HCT116 (cell line): ENCODE measurements around the gene DIO3. TPM values are rescaled to one million over a fixed set of nuclear protein-coding genes. Genes with fewer than 3 reads are reported as not detected.

ENCODE experiments used
- ATAC-seq: fragments of 200-7000 bp; cut with Tn5 transposase; 2 replicates; pipeline ENCODE4 v1.9.1; 2020; ENCODE audit warnings: mild to moderate bottlenecking, moderate library complexity
- BruUV-seq: library from RNA; stranded (reverse); fragments of 400-500 nt; replicated peaks from 2 replicates; lab custom pipeline; 2021; lab: Mats Ljungman, UMichigan
- CTCF ChIA-PET: fragments of 300-600 bp; sonication (Branson Sonifier 250); formaldehyde crosslinking; loops from one replicate; lab custom pipeline; 2021; ENCODE audit warnings: antibody characterized with exemption; lab: Charles Lee
- POLR2A ChIA-PET: fragments of 300-600, 350-600 bp; sonication (Branson Sonifier 250); formaldehyde crosslinking; loops from one replicate; lab custom pipeline; 2021; ENCODE audit warnings: antibody characterized with exemption; lab: Charles Lee
- RAD21 ChIA-PET, 2 experiments: fragments of 300-600 bp; sonication (Branson Sonifier 250); formaldehyde crosslinking; loops; one replicate each; lab custom pipeline; 2023; ENCODE audit warnings: low total read pairs in 2 of 2; ENCODE audit not compliant: uncharacterized antibody in 2 of 2, unreplicated experiment in 2 of 2, low non-redundant PET in 1 of 2; lab: Charles Lee
- DNase-seq: peaks from one replicate; pipeline ENCODE4 v3.0.0-alpha.2; 2010; ENCODE audit warnings: low read depth, low spot score
- H2AFZ ChIP-seq: fragments of 200-600 bp; shearing (Covaris generic), sonication (generic); 2 replicates; pipeline ENCODE4 v1.6.1; 2017; ENCODE audit warnings: low read depth, mixed run types, mixed read lengths, antibody characterized with exemption, low read length; ENCODE audit not compliant: poor library complexity, severe bottlenecking
- H3K27ac ChIP-seq: 2 replicates; pipeline ENCODE4 v1.5.1; 2012; ENCODE audit warnings: low read depth, low read length
- H3K27me3 ChIP-seq: fragments of 200-600 bp; sonication (generic); 2 replicates; pipeline ENCODE4 v1.6.1; 2016; ENCODE audit warnings: mixed run types, low read length, mixed read lengths; ENCODE audit not compliant: insufficient read depth
- H3K36me3 ChIP-seq, 2 experiments: fragments of 200-500 bp in 1 of 2; fragments of 200-600 bp in 1 of 2; sonication (Bioruptor generic) in 1 of 2; sonication (generic) in 1 of 2; 2 replicates each; pipeline versions ENCODE4 v1.5.1 to v1.6.1; 2014 to 2016; ENCODE audit warnings: low read length in 2 of 2, inconsistent platforms in 1 of 2, mixed read lengths in 1 of 2, mixed run types in 1 of 2; ENCODE audit not compliant: insufficient read depth in 2 of 2, control insufficient read depth in 1 of 2
- H3K4me1 ChIP-seq, 2 experiments: fragments of 200-600 bp in 1 of 2; sonication (generic) in 1 of 2; 2 replicates each; pipeline versions ENCODE4 v1.5.1 to v1.6.1; 2012 to 2017; ENCODE audit warnings: low read length in 2 of 2, inconsistent platforms in 1 of 2, mild to moderate bottlenecking in 1 of 2, mixed read lengths in 1 of 2, mixed run types in 1 of 2, moderate library complexity in 1 of 2; ENCODE audit not compliant: insufficient read depth in 2 of 2, control insufficient read depth in 1 of 2
- H3K4me2 ChIP-seq: fragments of 200-600 bp; sonication (generic); 2 replicates; pipeline ENCODE4 v1.6.1; 2017; ENCODE audit warnings: mixed run types, low read length, mixed read lengths
- H3K4me3 ChIP-seq, 2 experiments: fragments of 200-600 bp in 1 of 2; sonication (generic) in 1 of 2; replicated peaks in 1 of 2; 2 replicates each; pipeline ENCODE4 v1.5.1; 2011 to 2016; ENCODE audit warnings: low read length in 2 of 2, control low read depth in 1 of 2, low read depth in 1 of 2, mild to moderate bottlenecking in 1 of 2, mixed read lengths in 1 of 2, mixed run types in 1 of 2
- H3K79me2 ChIP-seq: fragments of 200-600 bp; sonication (generic); 2 replicates; pipeline ENCODE4 v1.6.1; 2017; ENCODE audit warnings: mild to moderate bottlenecking, mixed run types, low read length, moderate library complexity, mixed read lengths; ENCODE audit not compliant: insufficient read depth
- H3K9ac ChIP-seq: fragments of 200-600 bp; sonication (generic); 2 replicates; pipeline ENCODE4 v1.6.1; 2016; ENCODE audit warnings: low read length, mixed read lengths
- H3K9me2 ChIP-seq: fragments of 200-600 bp; sonication (generic), shearing (Covaris generic); 2 replicates; pipeline ENCODE4 v1.6.1; 2017; ENCODE audit warnings: mixed run types, mild to moderate bottlenecking, moderate library complexity; ENCODE audit not compliant: insufficient read depth
- H3K9me3 ChIP-seq, 2 experiments: fragments of 200-500 bp in 1 of 2; fragments of 200-600 bp in 1 of 2; sonication (Bioruptor generic) in 1 of 2; sonication (generic) in 1 of 2; 2 replicates each; pipeline ENCODE4 v1.6.1; 2014 to 2017; ENCODE audit warnings: low read length in 2 of 2, mixed read lengths in 2 of 2, inconsistent platforms in 1 of 2, low read depth in 1 of 2, mild to moderate bottlenecking in 1 of 2, mixed run types in 1 of 2, moderate library complexity in 1 of 2; ENCODE audit not compliant: control insufficient read depth in 1 of 2, insufficient read depth in 1 of 2
- H4K20me1 ChIP-seq: fragments of 200-600 bp; sonication (generic), shearing (Covaris generic); 2 replicates; pipeline ENCODE4 v1.6.1; 2017; ENCODE audit warnings: mixed run types, mild to moderate bottlenecking, moderate library complexity; ENCODE audit not compliant: insufficient read depth
- EGR1 ChIP-seq: IDR thresholded peaks from 2 replicates; pipeline ENCODE4 v1.6.1; 2012; ENCODE audit warnings: low read depth
- EZH2 ChIP-seq: fragments of 200-600 bp; sonication (generic); IDR thresholded peaks from 2 replicates; pipeline ENCODE4 v1.6.1; 2017; ENCODE audit warnings: antibody characterized with exemption, mixed run types
- FOSL1 ChIP-seq: IDR thresholded peaks from 2 replicates; pipeline ENCODE4 v1.6.1; 2012; ENCODE audit warnings: low read depth
- MAX ChIP-seq: IDR thresholded peaks from 2 replicates; pipeline ENCODE4 v1.6.1; 2012
- POLR2AphosphoS5 ChIP-seq: IDR thresholded peaks from 2 replicates; pipeline ENCODE4 v1.6.1; 2011; ENCODE audit warnings: mild to moderate bottlenecking, low read depth, low read length, moderate library complexity
- SRF ChIP-seq: IDR thresholded peaks from 2 replicates; pipeline ENCODE4 v1.6.1; 2012; ENCODE audit warnings: low read depth
- TCF7L2 ChIP-seq: IDR thresholded peaks from 2 replicates; pipeline ENCODE4 v1.7.0; 2011; ENCODE audit warnings: borderline replicate concordance, inconsistent platforms; ENCODE audit not compliant: insufficient read depth, insufficient read length; ENCODE audit errors: extremely low read depth
- ZFX ChIP-seq: fragments of 450-650 bp; IDR thresholded peaks from 2 replicates; pipeline ENCODE4 v1.6.1; 2017
- intact Hi-C: fragments of 100-400 bp; cut with micrococcal nuclease; formaldehyde crosslinking; loops from 2 replicates; pipeline ENCODE4 v1.10.0; 2022
- total RNA-seq: library from RNA; stranded (reverse); gene quantifications from one replicate; pipeline ENCODE4 v1.2.1, GENCODE V29; 2021; ENCODE audit not compliant: unreplicated experiment
- TF ChIP-seq, protein P1 (sequence below): IDR thresholded peaks from 2 replicates; pipeline ENCODE4 v1.6.1; 2012; ENCODE audit warnings: low read depth

The DIO3 gene
- total RNA-seq, 1 experiment from 2014 or later, result 0.34 TPM

DNA sequence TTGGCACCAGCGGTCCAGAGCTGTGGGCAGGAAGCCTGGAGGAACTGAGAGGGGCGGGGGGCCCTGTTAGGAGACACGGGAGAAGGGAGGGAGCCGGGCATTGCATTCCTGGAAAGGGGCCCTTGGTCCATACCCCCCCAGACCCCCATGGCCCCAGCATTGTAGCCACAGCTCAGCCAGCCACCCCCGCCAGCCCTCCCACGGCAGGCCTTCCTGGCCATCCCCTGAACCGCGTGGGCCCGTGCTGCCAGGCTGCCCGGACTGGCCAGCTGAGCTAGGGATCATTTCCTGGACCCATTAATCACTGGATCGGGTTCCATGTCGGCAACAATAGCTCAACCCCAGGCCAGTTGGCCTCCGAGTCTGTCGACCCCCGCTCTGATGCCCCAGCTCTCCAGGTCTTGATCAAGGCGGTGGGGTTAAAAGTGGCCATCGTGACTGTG lies 39.8 kb upstream of the DIO3 start:
- ChIA-PET POLR2A (no interaction called here), CTCF (no interaction called here)
- intact Hi-C loops, result no loop called here

DNA sequence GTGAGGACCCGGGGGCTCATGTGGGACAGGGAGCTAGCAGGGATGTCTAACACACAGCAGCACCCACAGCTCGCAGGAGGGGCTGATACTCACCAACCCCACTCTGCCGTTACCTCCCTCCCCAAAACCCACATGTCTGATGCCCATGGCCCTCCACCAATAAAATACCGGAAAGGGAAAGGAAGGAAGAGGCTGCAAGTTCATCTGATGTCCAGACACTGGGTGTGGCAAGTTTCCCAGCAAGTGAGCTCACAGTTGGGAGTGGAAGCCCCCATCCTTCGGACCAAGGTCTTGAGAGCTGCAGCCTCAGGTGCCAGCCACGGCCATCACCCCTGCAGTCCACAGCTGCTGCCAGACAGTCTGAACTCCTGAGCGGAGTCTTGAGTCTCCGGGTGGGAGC lies 39.3 kb upstream of the DIO3 start:
- no TSS peak for BruUV-seq
- Histone ChIP-seq H3K27me3 (no peaks in the 10 kb centered on the region), H3K4me2 (no peak overlapping the region), H3K27ac (no peak overlapping the region), H3K4me1 (no peaks in the 10 kb centered on the region), H2AFZ (no peak overlapping the region), H3K9ac (no peak overlapping the region), H3K4me3 (no peak overlapping the region), H3K36me3 (no peaks in the 10 kb centered on the region), H3K9me3 (no peaks in the 10 kb centered on the region), H3K79me2 (no peaks in the 10 kb centered on the region), H4K20me1 (no peaks in the 10 kb centered on the region), H3K9me2 (no peaks in the 10 kb centered on the region)
- intact Hi-C loops, result no loop called here
- no peak for DNase-seq
- ChIA-PET RAD21 (no interaction called here), CTCF (no interaction called here), POLR2A (no interaction called here)
- no peak for ATAC-seq
- TF ChIP-seq, protein P1, sequence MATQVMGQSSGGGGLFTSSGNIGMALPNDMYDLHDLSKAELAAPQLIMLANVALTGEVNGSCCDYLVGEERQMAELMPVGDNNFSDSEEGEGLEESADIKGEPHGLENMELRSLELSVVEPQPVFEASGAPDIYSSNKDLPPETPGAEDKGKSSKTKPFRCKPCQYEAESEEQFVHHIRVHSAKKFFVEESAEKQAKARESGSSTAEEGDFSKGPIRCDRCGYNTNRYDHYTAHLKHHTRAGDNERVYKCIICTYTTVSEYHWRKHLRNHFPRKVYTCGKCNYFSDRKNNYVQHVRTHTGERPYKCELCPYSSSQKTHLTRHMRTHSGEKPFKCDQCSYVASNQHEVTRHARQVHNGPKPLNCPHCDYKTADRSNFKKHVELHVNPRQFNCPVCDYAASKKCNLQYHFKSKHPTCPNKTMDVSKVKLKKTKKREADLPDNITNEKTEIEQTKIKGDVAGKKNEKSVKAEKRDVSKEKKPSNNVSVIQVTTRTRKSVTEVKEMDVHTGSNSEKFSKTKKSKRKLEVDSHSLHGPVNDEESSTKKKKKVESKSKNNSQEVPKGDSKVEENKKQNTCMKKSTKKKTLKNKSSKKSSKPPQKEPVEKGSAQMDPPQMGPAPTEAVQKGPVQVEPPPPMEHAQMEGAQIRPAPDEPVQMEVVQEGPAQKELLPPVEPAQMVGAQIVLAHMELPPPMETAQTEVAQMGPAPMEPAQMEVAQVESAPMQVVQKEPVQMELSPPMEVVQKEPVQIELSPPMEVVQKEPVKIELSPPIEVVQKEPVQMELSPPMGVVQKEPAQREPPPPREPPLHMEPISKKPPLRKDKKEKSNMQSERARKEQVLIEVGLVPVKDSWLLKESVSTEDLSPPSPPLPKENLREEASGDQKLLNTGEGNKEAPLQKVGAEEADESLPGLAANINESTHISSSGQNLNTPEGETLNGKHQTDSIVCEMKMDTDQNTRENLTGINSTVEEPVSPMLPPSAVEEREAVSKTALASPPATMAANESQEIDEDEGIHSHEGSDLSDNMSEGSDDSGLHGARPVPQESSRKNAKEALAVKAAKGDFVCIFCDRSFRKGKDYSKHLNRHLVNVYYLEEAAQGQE, result no peak
- TF ChIP-seq SRF (no peak), EZH2 (no peak), TCF7L2 (no peak), ZFX (no peak), FOSL1 (no peak), MAX (no peak), EGR1 (no peak)

More for the DNA sequence above, 39.8 kb upstream of the DIO3 start:
- H4K20me1 ChIP-seq, result no peaks in the 10 kb centered on the region
- no TSS peak for BruUV-seq
- H3K4me1 ChIP-seq, result no peaks in the 10 kb centered on the region
- ATAC-seq (no peak), DNase-seq (no peak)
- no peak for TF ChIP-seq FOSL1
- TF ChIP-seq POLR2AphosphoS5, result no peak
- H3K4me2 ChIP-seq, result no peak overlapping the region
- no peaks in the 10 kb centered on the region for H3K9me2 ChIP-seq
- H3K27ac ChIP-seq, result no peak overlapping the region
- H3K9me3 ChIP-seq, result no peaks in the 10 kb centered on the region
- no peaks in the 10 kb centered on the region for H3K27me3 ChIP-seq
- H3K36me3 ChIP-seq, result no peaks in the 10 kb centered on the region
- RAD21 ChIA-PET, result no interaction called here
- no peak overlapping the region for H3K9ac ChIP-seq
- H3K4me3 ChIP-seq, result no peak overlapping the region
- H2AFZ ChIP-seq, result no peak overlapping the region
- H3K79me2 ChIP-seq, result no peaks in the 10 kb centered on the region
